ENCODE measurements around the gene ARID5B. TPM values are rescaled to one million over a fixed set of nuclear protein-coding genes. Genes with fewer than 3 reads are reported as not detected.
"Not testable (repeated sequence)": the region's sequence is repeated elsewhere in the genome, so short reads cannot be mapped to it uniquely, and the experiment has no call there.

Gene ARID5B, protein sequence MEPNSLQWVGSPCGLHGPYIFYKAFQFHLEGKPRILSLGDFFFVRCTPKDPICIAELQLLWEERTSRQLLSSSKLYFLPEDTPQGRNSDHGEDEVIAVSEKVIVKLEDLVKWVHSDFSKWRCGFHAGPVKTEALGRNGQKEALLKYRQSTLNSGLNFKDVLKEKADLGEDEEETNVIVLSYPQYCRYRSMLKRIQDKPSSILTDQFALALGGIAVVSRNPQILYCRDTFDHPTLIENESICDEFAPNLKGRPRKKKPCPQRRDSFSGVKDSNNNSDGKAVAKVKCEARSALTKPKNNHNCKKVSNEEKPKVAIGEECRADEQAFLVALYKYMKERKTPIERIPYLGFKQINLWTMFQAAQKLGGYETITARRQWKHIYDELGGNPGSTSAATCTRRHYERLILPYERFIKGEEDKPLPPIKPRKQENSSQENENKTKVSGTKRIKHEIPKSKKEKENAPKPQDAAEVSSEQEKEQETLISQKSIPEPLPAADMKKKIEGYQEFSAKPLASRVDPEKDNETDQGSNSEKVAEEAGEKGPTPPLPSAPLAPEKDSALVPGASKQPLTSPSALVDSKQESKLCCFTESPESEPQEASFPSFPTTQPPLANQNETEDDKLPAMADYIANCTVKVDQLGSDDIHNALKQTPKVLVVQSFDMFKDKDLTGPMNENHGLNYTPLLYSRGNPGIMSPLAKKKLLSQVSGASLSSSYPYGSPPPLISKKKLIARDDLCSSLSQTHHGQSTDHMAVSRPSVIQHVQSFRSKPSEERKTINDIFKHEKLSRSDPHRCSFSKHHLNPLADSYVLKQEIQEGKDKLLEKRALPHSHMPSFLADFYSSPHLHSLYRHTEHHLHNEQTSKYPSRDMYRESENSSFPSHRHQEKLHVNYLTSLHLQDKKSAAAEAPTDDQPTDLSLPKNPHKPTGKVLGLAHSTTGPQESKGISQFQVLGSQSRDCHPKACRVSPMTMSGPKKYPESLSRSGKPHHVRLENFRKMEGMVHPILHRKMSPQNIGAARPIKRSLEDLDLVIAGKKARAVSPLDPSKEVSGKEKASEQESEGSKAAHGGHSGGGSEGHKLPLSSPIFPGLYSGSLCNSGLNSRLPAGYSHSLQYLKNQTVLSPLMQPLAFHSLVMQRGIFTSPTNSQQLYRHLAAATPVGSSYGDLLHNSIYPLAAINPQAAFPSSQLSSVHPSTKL
- polyA plus RNA-seq (2014; cell fraction: cytosol; rRNA removed), result 0.42 and 0.48 TPM in 2 replicates
- polyA plus RNA-seq (2014; cell fraction: nucleus; rRNA removed), result 0.17 and 0.44 TPM in 2 replicates

DNA sequence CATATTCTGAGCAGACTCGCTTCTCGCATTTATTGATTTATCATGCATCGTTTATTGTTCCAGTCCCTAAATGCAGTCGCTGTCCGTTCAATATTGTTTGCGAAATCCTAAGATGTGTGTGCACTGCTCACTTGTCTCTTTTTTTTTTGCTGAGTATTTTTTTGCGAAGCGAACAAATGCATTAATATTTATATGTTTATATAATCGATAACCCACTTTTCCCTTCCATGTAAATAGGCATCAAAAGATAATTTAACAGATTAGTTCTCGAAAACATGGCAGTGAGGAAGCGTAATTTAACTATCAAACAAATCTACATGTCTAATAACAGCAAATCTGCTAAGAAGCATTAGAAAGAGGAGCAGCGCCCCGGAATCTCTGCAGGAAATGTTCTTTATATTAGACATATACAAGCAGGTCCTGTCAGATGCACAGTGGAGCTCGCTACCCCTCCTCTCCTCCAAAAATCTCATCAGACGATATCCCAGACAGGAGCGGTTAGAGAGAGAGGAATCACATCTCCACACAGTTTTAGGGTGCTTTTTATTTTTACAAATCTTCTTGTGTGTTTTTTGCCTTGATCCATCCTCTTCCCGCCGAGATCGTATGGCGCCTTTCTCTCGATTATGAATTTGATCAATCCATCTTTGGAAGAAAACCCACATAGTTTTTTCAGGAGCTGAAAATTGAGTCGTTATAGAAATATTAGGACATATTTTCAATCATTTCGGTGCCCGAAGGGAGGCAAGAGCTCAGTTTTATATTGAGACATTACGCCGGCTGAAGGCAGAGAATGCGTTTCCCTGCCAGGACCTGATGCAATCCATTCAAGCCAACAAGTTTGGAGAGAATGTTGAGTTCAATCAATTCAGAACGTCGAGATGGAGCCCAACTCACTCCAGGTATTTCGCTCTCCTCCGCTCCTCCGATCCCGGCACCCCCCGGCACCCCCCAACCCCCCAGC lies at the start of gene ARID5B:
TSS of gene ARID5B (plus strand) at position 871 of the 964 bp plus-strand sequence. CDS start at position 882, 11 bp downstream.
- DNase-seq (ENCODE audit: low spot score), result peak; percentile 69

DNA sequence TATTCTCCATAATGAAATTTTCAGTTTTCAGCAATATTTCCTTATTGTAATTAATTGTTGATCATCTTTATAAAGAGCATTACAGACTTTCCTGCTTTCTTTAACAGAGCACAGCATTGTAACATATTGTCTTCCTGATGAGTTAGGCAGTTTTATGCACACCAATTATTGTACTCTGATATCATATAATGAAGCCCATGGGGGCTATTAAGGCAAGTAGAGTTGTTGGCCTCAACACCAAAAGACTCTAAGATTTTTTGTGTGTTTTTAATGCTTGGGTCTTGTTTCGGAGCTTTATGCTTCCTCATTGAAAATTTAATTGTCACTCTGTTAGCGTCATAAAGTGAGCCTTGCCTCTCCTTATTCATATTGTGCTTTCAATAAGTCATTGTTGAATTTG lies 49.2 kb upstream of the ARID5B start:
- no peak for DNase-seq (ENCODE audit: low spot score)

DNA sequence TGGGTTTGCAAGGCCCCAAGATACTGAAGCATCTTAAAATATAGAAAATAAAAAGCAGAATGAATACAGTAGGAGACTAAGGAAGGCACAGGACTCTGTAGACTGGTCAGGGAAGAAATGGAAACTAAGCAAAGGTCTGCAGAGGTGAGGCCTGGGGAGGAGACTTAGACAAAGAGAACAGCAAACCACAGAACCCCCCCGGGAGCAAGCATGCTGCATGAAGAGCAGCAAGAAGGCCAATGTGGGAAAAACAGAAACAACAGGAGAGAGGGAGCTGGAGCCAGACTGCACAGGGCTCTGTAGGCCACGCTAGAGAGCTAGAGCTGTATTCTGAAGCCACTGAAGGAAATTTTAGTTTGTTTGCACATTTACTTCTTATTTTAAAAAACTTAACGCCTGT lies 45.7 kb upstream of the ARID5B start:
- DNase-seq (ENCODE audit: low spot score), result no peak

DNA sequence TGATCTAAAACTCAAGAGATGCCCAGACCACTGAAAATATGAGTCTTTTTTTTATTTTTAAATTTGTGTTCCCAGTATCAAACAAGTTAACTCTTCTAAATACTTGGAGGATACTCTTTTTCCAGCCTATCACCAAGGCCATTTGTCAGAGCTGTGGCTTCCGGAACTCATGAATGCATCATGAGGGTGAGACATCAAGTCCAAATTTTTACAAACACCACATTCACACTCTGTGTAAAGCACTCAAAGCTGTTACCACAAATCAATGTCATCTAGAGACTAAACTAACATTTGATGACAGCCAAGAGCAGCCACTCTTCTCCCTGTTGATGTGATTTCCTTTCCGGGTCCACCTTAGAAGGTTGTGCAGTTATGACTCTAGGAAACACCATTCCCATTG lies 43.8 kb upstream of the ARID5B start:
- no peak for DNase-seq (ENCODE audit: low spot score)

DNA sequence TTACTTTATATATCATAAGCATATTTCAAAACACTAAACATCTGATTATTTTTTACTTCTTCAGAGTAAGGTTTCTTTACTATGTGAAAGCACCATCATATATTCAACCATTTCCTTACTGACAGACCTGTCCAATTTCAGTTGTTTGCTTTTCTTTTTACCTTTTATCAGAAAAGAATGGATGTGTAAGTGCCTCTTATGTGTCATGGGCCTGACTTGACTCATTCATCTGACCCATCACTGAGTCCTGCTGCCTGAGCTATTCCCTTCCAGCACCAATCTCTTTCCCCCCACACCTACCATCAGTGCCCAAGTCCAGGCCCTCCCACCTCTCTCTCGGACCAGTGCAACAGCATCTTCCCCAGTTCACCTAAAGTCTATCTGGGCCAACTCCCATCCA lies 41.7 kb upstream of the ARID5B start:
- DNase-seq (ENCODE audit: low spot score), result no peak

DNA sequence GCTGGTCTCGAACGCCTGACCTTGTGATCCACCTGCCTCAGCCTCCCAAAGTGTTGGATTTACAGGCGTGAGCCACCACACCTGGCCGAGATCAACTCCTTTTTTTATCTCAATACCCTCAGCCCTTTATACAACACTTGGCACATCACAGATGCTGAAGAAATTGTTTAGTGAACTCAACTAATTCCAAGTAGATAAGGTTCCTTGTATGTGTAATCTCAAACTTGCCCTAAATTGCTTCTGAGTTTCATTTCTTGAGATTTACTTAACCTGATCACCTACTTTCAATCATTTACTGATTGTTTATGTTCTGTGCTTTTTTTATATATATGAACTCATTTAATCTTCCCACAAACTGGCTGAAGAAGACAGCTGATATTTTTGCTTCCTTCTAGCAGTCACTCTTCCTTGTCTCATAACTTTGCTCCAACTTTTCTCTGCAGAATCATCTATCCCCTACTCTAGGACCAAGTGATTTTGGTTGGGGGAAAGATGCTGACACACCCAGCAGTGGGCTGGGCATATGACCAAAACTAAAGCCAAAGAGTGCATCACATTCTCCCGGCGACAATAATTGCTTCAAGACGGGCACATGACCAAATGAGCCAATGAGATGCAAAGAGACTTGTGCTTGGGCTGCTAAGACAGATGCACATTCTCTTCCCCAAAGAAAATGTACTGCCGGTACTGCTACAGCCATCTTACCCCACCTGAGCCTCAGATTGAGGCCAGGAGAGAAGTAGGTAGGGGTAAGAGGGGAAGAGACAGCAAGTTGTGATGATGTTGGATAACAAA lies 40.3 kb upstream of the ARID5B start:
- DNase-seq (ENCODE audit: low spot score), result no peak

DNA sequence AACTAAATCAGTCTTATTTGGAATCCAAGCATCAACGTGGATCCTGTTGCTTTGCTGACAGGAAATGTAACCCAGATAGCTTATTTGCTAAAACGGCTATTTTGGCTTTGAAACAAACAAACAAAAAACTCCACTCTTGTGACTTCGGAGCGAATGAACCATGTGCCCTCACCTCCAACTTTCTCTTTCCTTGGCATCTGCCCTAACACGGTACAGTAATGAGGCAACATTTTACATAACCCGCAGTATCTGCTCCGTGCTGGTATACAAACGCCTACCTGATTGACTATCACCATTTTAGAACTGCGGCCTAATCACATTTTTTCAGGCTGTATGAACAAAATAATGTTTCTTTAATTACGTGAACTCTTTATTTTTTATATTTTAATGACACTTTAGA lies 37.5 kb upstream of the ARID5B start:
- DNase-seq (ENCODE audit: low spot score), result no peak

DNA sequence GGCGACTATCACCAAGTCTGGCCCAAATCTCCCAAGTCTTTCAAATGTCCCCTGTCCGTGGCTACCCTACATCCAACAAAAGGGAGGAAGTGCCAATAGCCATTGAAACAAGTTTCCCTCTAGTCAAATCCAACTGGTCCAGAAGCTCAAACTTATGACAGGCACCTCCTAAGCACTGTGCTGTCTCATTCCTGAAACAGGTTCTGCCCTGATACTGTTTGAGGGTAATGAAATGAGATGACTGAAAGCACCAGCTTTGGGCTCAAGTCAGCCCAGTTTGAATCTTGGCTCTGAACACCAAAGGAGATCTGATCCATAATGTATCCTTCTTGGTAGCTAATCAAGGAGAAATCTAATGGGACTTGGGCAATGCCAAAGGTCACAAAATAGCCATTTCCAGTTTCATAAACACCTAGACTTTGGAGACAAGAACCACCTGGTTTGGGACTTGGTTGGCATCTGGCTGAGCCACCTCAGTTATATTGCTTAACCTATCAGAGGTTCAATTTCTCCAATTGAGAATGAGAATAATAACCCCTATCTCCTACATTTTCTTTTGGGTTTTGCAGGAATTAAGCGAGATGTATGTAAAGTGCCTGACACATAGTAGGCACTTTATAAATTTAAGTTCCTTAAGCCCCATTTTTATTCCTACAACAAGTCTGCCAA lies 34.7 kb upstream of the ARID5B start:
- no peak for DNase-seq (ENCODE audit: low spot score)

DNA sequence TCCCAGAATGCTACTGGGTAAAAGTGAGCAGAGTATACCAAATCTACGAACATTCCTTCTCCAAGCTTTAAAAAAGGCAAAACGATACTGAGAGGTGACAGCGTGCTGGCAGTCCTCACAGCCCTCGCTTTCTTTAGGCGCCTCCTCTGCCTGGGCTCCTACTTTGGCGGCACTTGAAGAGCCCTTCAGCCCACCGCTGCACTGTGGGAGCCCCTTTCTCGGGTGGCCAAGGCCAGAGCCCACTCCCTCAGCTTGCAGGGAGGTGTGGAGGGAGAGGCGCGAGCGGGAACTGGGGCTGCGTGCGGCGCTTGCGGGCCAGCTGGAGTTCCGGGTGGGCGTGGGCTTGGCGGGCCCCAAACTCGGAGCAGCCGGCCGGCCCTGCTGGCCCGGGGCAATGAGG lies 34.1 kb upstream of the ARID5B start:
- not testable (repeated sequence) for DNase-seq (ENCODE audit: low spot score)

DNA sequence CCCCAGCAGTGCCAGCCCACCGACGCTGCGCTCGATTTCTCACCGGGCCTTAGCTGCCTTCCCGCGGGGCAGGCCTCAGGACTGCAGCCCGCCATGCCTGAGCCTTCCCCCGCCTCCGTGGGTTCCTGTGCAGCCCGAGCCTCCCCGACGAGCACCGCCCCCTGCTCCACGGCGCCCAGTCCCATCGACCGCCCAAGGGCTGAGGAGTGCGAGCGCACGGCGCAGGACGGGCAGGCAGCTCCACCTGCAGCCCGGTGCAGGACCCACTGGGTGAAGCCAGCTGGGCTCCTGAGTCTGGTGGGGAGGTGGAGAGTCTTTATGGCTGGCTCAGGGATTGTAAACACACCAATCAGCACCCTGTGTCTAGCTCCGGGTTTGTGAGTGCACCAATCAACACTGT lies 33.7 kb upstream of the ARID5B start:
- not testable (repeated sequence) for DNase-seq (ENCODE audit: low spot score)

DNA sequence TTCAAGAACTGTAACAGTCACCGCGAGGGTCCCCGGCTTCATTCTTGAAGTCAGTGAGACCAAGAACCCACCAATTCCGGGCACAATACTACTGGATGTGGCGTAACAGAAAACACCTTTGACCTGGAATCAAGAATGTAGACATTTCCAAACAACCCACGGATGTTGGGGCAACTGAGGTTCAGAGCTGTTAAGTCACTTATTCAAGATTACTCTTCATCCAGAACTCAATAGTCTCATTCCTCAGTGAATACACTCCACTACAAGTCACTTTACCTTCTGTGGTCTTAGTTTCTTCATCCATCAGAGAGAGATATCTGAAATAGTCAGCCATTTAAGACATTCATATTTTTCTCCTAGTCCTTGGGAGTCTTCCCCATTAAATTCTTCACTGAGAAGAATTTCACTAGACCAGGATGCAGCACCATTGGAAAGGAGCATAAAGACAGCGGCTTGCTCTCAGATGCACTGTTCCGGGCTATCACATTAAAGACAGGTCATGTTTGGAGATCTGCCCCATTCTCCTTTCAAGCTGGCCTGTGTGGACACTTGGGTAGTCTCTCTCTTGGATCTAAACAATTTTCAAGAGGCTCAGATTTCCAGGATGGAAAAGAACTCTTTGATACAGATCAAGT lies 32.3 kb upstream of the ARID5B start:
- no peak for DNase-seq (ENCODE audit: low spot score)

DNA sequence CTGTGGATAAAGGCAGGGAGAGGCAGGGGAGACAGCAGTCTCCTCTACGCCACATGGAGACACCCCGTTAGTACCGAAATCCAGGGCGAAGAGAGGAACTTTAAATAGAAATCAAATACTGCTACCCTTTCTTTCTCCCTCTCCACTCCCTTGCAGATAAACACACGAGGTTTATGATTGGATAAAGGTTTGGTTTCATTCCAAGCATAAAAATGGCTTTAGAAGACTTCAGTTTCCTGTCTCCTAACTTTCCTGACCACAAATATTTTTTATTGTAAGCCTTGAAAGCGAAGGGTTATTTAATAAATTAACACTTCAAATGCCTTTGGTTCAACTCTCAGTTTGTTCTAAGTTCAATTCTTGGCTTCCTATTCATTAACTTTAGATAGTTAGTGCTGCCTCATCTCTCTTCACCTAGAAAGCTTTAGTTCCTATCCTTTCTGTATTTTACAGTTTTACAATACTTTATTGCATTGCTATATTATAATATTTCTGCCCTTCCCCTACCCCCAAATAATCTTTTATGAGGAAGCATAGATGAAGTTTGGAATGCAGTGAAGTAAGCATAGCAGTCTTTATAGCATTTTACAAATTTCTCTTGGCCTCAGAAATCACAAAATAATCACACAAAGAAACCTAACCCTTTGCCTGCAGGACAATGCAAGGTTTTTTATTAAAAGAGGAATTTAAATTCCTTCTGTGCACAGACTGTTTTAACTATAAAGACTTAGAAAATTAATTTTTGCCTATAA lies 31.5 kb upstream of the ARID5B start:
- no peak for DNase-seq (ENCODE audit: low spot score)

DNA sequence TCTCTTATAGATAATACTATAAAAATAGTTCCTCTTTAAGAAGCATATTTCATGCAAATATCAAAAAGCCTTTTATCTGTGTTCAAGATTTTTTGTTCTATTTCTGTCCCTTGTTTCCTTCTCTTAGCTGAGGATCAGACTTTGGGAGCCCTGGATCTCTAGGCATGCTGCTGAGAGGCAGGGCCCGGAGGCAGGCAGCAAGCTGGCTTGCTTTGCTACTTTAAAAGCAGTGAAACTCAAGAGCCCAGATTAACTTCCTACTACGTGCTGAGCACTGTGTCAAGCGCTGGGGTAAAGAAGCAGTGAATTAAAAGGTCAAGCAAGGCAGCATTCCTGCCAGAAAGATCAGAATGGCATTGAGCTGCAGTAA lies 31.0 kb upstream of the ARID5B start:
- DNase-seq (ENCODE audit: low spot score), result no peak

DNA sequence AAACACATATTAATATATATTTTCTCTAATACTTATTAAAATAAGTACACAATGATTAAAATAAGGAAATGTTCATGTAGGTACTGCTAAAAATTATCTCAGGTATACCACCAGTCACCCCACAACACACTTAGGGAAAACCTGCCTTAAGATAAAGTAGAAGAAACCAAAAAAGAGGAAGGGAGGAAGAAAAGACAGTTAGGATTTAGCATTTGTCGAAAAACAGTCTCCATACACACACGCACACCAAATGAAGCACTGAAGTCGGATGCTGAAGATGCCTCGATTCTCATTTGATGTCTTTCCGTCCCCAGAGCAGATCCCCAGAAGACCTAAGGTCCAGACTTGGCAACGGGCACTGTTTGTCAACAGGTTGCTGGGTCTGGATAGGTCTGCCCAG lies 30.0 kb upstream of the ARID5B start:
- no peak for DNase-seq (ENCODE audit: low spot score)

DNA sequence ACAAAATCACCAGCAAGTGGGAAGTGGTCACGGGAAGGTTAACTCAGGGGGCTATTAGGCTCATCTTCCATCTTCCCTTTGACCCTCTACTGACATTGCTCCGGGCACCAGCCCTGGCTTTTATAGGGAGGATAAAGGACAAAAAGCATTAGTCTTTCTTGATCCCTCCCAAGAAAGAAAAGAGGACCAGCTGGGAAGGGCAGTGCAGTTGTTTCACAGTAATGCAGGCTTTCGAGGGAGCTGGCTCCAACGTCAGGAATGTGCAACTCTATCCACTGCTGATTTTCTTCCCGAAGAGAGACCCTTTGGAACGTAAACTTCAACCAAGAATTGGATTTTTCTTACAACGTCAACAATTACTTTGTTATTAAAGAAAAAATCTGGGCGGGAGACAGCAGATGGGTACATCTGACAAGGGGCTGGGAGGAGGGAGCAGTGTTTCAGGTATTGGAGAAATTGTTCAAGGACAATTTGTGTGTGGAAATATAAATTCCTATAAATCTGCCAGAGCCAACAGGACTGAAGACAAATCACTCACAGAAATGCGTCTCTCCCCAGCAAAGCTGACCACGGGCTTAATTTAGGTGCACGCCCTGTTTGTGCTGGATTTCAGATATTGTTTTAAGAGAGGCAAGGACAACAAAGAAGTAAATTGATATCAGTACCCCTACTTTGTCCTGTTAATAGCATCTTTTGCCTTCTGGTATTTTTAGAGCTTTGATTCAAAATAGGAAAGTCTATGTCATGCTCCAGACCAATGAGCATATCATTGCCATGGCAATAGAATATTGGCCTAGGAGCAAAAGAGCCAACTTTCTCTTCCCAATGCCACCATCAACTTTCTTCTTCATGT lies 23.4 kb upstream of the ARID5B start:
- DNase-seq (ENCODE audit: low spot score), result no peak

DNA sequence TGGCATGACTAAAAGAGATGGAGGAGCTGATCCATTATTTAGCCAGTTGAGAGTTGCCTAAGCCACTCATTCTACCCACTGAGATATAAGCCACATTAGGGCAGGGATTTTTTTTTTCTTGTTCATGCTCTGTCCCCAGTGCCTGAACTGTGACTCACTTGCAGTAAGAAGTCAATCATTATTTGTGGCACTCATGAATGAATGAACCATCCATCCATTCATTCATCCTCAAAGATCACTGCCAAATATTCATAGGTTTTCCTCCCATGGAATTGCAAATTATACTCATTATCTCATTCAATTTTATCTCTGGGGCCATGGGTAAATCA lies 22.8 kb upstream of the ARID5B start:
- no peak for DNase-seq (ENCODE audit: low spot score)

DNA sequence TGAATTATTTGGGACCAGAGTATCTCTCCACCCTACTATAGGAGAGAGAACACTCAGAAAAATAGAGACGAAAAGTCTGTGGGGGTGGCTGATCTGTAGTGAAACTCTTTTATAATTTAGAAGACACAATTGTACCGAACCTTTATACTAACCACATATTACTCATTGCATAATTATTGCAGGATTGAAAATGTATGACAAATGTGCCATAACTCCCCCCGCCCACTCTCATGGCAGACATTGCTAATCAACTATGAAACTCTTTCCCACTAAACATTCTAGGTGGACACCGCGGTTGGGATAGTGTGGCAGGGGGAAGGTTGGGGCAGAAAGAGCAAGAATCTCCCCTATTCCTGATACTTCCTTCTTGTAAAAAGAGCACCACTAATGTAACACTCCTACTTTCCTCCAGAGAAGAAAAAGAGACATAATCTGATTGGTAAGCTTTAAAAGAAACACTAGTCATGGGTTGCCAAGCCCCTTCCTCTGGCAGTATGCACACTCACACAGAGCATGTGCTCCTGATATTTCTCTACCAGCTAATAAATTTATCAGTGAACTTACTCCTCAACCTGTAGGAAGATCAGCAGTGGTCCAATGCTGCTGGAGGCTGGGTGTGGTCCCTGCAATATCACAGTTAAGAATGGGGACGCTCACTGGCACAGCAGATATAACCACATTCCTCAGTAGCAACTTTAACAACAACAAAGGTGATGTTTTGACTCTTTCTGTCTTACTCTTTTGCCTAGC lies 18.7 kb upstream of the ARID5B start:
- no peak for DNase-seq (ENCODE audit: low spot score)
